CD8-positive, alpha-beta memory T cell (primary cell): ENCODE results near the gene PLCG2. TPM values are rescaled to one million over a fixed set of nuclear protein-coding genes. Genes with fewer than 3 reads are reported as not detected.
A peak's percentile ranks its signal among the peaks of the same experiment; 100 is the strongest.
"Not testable (repeated sequence)": the region's sequence is repeated elsewhere in the genome, so short reads cannot be mapped to it uniquely, and the experiment has no call there.

Experiments
- CTCF ChIA-PET: fragments of 350-600 bp; sonication (Branson Sonifier 250); formaldehyde crosslinking; loops from one replicate; lab custom pipeline; 2021; ENCODE audit warnings: antibody characterized with exemption; lab: Charles Lee
- POLR2A ChIA-PET: fragments of 350-600 bp; sonication (Branson Sonifier 250); formaldehyde crosslinking; loops from one replicate; lab custom pipeline; 2021; ENCODE audit warnings: antibody characterized with exemption; lab: Charles Lee
- DNase-seq, 5 donors: peaks; one replicate each; pipeline versions ENCODE4 v3.0.0 to v3.0.0-alpha.2; 2020 to 2022; ENCODE audit warnings: mixed read lengths in 1 of 5
- H3K27ac ChIP-seq: one replicate; pipeline ENCODE4 v1.7.0; 2013; ENCODE audit warnings: low read depth, mild to moderate bottlenecking, low read length, moderate library complexity
- H3K27me3 ChIP-seq: 2 replicates; pipeline ENCODE4 v1.7.0; 2013; ENCODE audit warnings: low read length, mild to moderate bottlenecking; ENCODE audit not compliant: insufficient read depth, poor library complexity, severe bottlenecking
- H3K36me3 ChIP-seq: 2 replicates; pipeline ENCODE4 v1.7.0; 2013; ENCODE audit warnings: mild to moderate bottlenecking, low read length, moderate library complexity; ENCODE audit not compliant: insufficient read depth
- H3K4me1 ChIP-seq: 2 replicates; pipeline ENCODE4 v1.7.0; 2013; ENCODE audit warnings: mild to moderate bottlenecking, low read length, moderate library complexity; ENCODE audit not compliant: insufficient read depth
- H3K4me3 ChIP-seq: 2 replicates; pipeline ENCODE4 v1.7.0; 2013; ENCODE audit warnings: mild to moderate bottlenecking, low read length
- H3K9me3 ChIP-seq: 2 replicates; pipeline ENCODE4 v1.7.0; 2013; ENCODE audit warnings: mild to moderate bottlenecking, low read length
- H3K27ac Mint-ChIP-seq, 8 donors: one replicate each; pipeline ENCODE4 v1.8.0; 2020 to 2021; ENCODE audit warnings: mixed read lengths in 8 of 8, mild to moderate bottlenecking in 6 of 8, inconsistent platforms in 3 of 8, moderate library complexity in 3 of 8
- H3K27me3 Mint-ChIP-seq, 2 donors: one replicate each; pipeline ENCODE4 v1.8.0; 2020 to 2021; ENCODE audit warnings: mixed read lengths in 2 of 2, mild to moderate bottlenecking in 1 of 2, moderate library complexity in 1 of 2
- H3K36me3 Mint-ChIP-seq, 3 donors: one replicate each; pipeline ENCODE4 v1.8.0; 2020 to 2021; ENCODE audit warnings: mixed read lengths in 3 of 3, inconsistent platforms in 1 of 3, mild to moderate bottlenecking in 1 of 3
- H3K4me1 Mint-ChIP-seq, 3 donors: one replicate each; pipeline ENCODE4 v1.8.0; 2020 to 2021; ENCODE audit warnings: mixed read lengths in 3 of 3, inconsistent platforms in 1 of 3, mild to moderate bottlenecking in 1 of 3
- H3K4me3 Mint-ChIP-seq, 7 donors: one replicate each; pipeline ENCODE4 v1.8.0; 2020 to 2021; ENCODE audit warnings: mixed read lengths in 7 of 7, mild to moderate bottlenecking in 6 of 7, moderate library complexity in 4 of 7, inconsistent platforms in 2 of 7
- H3K9me3 Mint-ChIP-seq, 5 donors: one replicate each; pipeline ENCODE4 v1.8.0; 2020 to 2022; ENCODE audit warnings: mixed read lengths in 5 of 5, mild to moderate bottlenecking in 3 of 5, moderate library complexity in 2 of 5, inconsistent platforms in 1 of 5
- polyA plus RNA-seq: library from polyadenylated mRNA; unstranded; fragments of 300-500 nt; fragmentation: Illumina TruSeq; gene quantifications from one replicate; pipeline ENCODE4 v1.2.3, GENCODE V29; 2021
- total RNA-seq, 2 experiments: library from RNA; stranded (reverse); gene quantifications; one replicate each; pipeline ENCODE4 v1.2.3, GENCODE V29; 2021

Gene PLCG2
- total and polyA plus RNA-seq, 3 experiments from 2014 or later = 5.4 to 16.2 (median 14.2) TPM

GRCh38 chr16:81877490-81877889 lies 98.4 kb downstream of the PLCG2 start:
- H3K27me3 Mint-ChIP-seq, H3K9me3 Mint-ChIP-seq, H3K4me1 ChIP-seq, CTCF ChIA-PET, DNase-seq, POLR2A ChIA-PET, H3K27ac ChIP-seq, H3K9me3 ChIP-seq, H3K36me3 ChIP-seq, H3K4me3 ChIP-seq, H3K27me3 ChIP-seq, H3K4me3 Mint-ChIP-seq: not testable (repeated sequence)
- peaks cover 15 to 18% (median 17%) of the 10 kb centered on the region in 3 donors for H3K4me1 Mint-ChIP-seq
- peaks cover 0 to 12% (median 0%) of the 10 kb centered on the region in 3 donors for H3K36me3 Mint-ChIP-seq
- peak overlapping the region in 1 of 8 donors; percentile 19 for H3K27ac Mint-ChIP-seq

GRCh38 chr16:81878529-81878928 lies 99.4 kb downstream of the PLCG2 start:
- CTCF ChIA-PET = no interaction called here
- no peak for DNase-seq
- Histone ChIP-seq H3K27ac (no peak overlapping the region), H3K4me3 (no peak overlapping the region), H3K9me3 (no peaks in the 10 kb centered on the region), H3K4me1 (no peaks in the 10 kb centered on the region), H3K27me3 (no peaks in the 10 kb centered on the region), H3K36me3 (no peaks in the 10 kb centered on the region)
- Mint-ChIP-seq H3K4me1 (peaks cover 6 to 7% (median 7%) of the 10 kb centered on the region in 3 donors), H3K27ac (no peak overlapping the region), H3K4me3 (no peak overlapping the region), H3K36me3 (peaks cover 0 to 19% (median 0%) of the 10 kb centered on the region in 3 donors), H3K27me3 (peaks cover 0 to 4% of the 10 kb centered on the region in 2 donors), H3K9me3 (no peaks in the 10 kb centered on the region)
- POLR2A ChIA-PET = no interaction called here

GRCh38 chr16:81879625-81880024 lies 100.5 kb downstream of the PLCG2 start:
- no peaks in the 10 kb centered on the region for H3K9me3 Mint-ChIP-seq
- H3K27ac ChIP-seq = no peak overlapping the region
- H3K36me3 ChIP-seq = no peaks in the 10 kb centered on the region
- ChIA-PET POLR2A (no interaction called here), CTCF (interaction anchor here (1.3 kb wide), 1 partner anchor 9 kb away, joined by 3 read pairs; no protein-coding TSS in a partner anchor)
- H3K27me3 Mint-ChIP-seq = peaks cover 0 to 4% of the 10 kb centered on the region in 2 donors
- no peak overlapping the region for H3K4me3 Mint-ChIP-seq
- no peaks in the 10 kb centered on the region for H3K9me3 ChIP-seq
- H3K4me3 ChIP-seq = no peak overlapping the region
- DNase-seq = no peak
- no peaks in the 10 kb centered on the region for H3K27me3 ChIP-seq
- no peak overlapping the region for H3K27ac Mint-ChIP-seq
- no peaks in the 10 kb centered on the region for H3K4me1 Mint-ChIP-seq
- H3K4me1 ChIP-seq = no peaks in the 10 kb centered on the region
- peaks cover 0 to 25% (median 0%) of the 10 kb centered on the region in 3 donors for H3K36me3 Mint-ChIP-seq

GRCh38 chr16:81880816-81881215 lies 101.7 kb downstream of the PLCG2 start:
- Mint-ChIP-seq H3K4me1 (no peaks in the 10 kb centered on the region), H3K9me3 (no peaks in the 10 kb centered on the region), H3K36me3 (peaks cover 0 to 25% (median 2%) of the 10 kb centered on the region in 3 donors), H3K4me3 (no peak overlapping the region), H3K27ac (no peak overlapping the region), H3K27me3 (peaks cover 0 to 4% of the 10 kb centered on the region in 2 donors)
- no peaks in the 10 kb centered on the region for H3K36me3 ChIP-seq
- no peaks in the 10 kb centered on the region for H3K4me1 ChIP-seq
- no peaks in the 10 kb centered on the region for H3K9me3 ChIP-seq
- H3K27ac ChIP-seq = no peak overlapping the region
- DNase-seq = no peak
- H3K4me3 ChIP-seq = no peak overlapping the region
- CTCF ChIA-PET = no interaction called here
- H3K27me3 ChIP-seq = no peaks in the 10 kb centered on the region
- POLR2A ChIA-PET = no interaction called here

- ChIA-PET POLR2A (no interaction called here), CTCF (no interaction called here)
- no peaks in the 10 kb centered on the region for H3K9me3 ChIP-seq
- H3K9me3 Mint-ChIP-seq = no peaks in the 10 kb centered on the region
- no peaks in the 10 kb centered on the region for H3K4me1 ChIP-seq
- no peak for DNase-seq
- H3K36me3 ChIP-seq = no peaks in the 10 kb centered on the region
- H3K4me3 Mint-ChIP-seq = no peak overlapping the region
- H3K4me3 ChIP-seq = no peak overlapping the region
- no peak overlapping the region for H3K27ac Mint-ChIP-seq
- peaks cover 0 to 25% (median 2%) of the 10 kb centered on the region in 3 donors for H3K36me3 Mint-ChIP-seq
- peaks cover 0 to 3% of the 10 kb centered on the region in 2 donors for H3K27me3 Mint-ChIP-seq
- H3K27ac ChIP-seq = no peak overlapping the region
- no peaks in the 10 kb centered on the region for H3K27me3 ChIP-seq
- no peaks in the 10 kb centered on the region for H3K4me1 Mint-ChIP-seq
Measured at GRCh38 chr16:81881228-81881627, 102.1 kb downstream of the PLCG2 start.

- no peak overlapping the region for H3K27ac ChIP-seq
- no peak overlapping the region for H3K4me3 Mint-ChIP-seq
- no peaks in the 10 kb centered on the region for H3K27me3 ChIP-seq
- no peaks in the 10 kb centered on the region for H3K36me3 ChIP-seq
- POLR2A ChIA-PET = no interaction called here
- H3K4me1 ChIP-seq = no peaks in the 10 kb centered on the region
- CTCF ChIA-PET = no interaction called here
- no peaks in the 10 kb centered on the region for H3K9me3 ChIP-seq
- peaks cover 0 to 21% (median 2%) of the 10 kb centered on the region in 3 donors for H3K36me3 Mint-ChIP-seq
- no peaks in the 10 kb centered on the region for H3K4me1 Mint-ChIP-seq
- no peak overlapping the region for H3K4me3 ChIP-seq
- no peak for DNase-seq
- H3K9me3 Mint-ChIP-seq = no peaks in the 10 kb centered on the region
- H3K27me3 Mint-ChIP-seq = peaks cover 0 to 2% of the 10 kb centered on the region in 2 donors
- peak overlapping the region in 1 of 8 donors; percentile 44 for H3K27ac Mint-ChIP-seq
Measured at GRCh38 chr16:81882559-81882958, 103.5 kb downstream of the PLCG2 start.

- Histone ChIP-seq H3K4me3 (no peak overlapping the region), H3K27me3 (no peaks in the 10 kb centered on the region), H3K36me3 (no peaks in the 10 kb centered on the region), H3K27ac (no peak overlapping the region), H3K4me1 (no peaks in the 10 kb centered on the region), H3K9me3 (no peaks in the 10 kb centered on the region)
- Mint-ChIP-seq H3K9me3 (no peaks in the 10 kb centered on the region), H3K4me3 (no peak overlapping the region), H3K27me3 (peaks cover 0 to 2% of the 10 kb centered on the region in 2 donors), H3K27ac (peak overlapping the region in 1 of 8 donors; percentile 69), H3K36me3 (peaks cover 0 to 21% (median 2%) of the 10 kb centered on the region in 3 donors), H3K4me1 (no peaks in the 10 kb centered on the region)
- DNase-seq = no peak
- ChIA-PET POLR2A (no interaction called here), CTCF (no interaction called here)
Measured at GRCh38 chr16:81883235-81883634, 104.1 kb downstream of the PLCG2 start.

GRCh38 chr16:81885976-81886586 lies 107.0 kb downstream of the PLCG2 start:
- H3K27ac Mint-ChIP-seq = peak overlapping the region in 1 of 8 donors; percentile 33

More at GRCh38 chr16:81885976-81886586, 107.0 kb downstream of the PLCG2 start:
- Histone ChIP-seq H3K36me3 (no peaks in the 10 kb centered on the region), H3K27ac (no peak overlapping the region), H3K9me3 (no peaks in the 10 kb centered on the region), H3K4me1 (no peaks in the 10 kb centered on the region), H3K27me3 (no peaks in the 10 kb centered on the region), H3K4me3 (no peak overlapping the region)
- H3K4me3 Mint-ChIP-seq = no peak overlapping the region
- no peaks in the 10 kb centered on the region for H3K4me1 Mint-ChIP-seq
- peaks cover 0 to 16% (median 5%) of the 10 kb centered on the region in 3 donors for H3K36me3 Mint-ChIP-seq
- ChIA-PET POLR2A (no interaction called here), CTCF (interaction anchor here (0.8 to 5.1 kb wide), 6 partner anchors 12 to 344 kb away, joined by 3 to 23 read pairs (median 6); partner anchors contain the start of gene PLCG2)
- no peaks in the 10 kb centered on the region for H3K9me3 Mint-ChIP-seq
- no peaks in the 10 kb centered on the region for H3K27me3 Mint-ChIP-seq
- DNase-seq = peak in 1 of 5 donors; percentile 13
